CD4-positive, alpha-beta T cell treated with Interleukin-4 for 1 hour (primary cell): Measurements from ENCODE around the gene RXFP1.

Experiments
- DNase-seq, 2 donors: peaks; one replicate each; pipeline ENCODE4 v3.0.0-alpha.2; 2020 to 2022

RXFP1 gene

GRCh38 chr4:158543191-158543590, 21.5 kb downstream of the RXFP1 start:
- DNase-seq: no peak

- no peak for DNase-seq
Measured at GRCh38 chr4:158544141-158544540, 22.5 kb downstream of the RXFP1 start.

GRCh38 chr4:158553364-158553763, 31.7 kb downstream of the RXFP1 start:
- no peak for DNase-seq

- DNase-seq: no peak
Measured at GRCh38 chr4:158560284-158560683, 38.6 kb downstream of the RXFP1 start.

GRCh38 chr4:158566860-158567259, 45.2 kb downstream of the RXFP1 start:
- no peak for DNase-seq

- no peak for DNase-seq
Measured at GRCh38 chr4:158571736-158572135, 50.1 kb downstream of the RXFP1 start.

- DNase-seq: no peak
Measured at GRCh38 chr4:158572608-158573007, 50.9 kb downstream of the RXFP1 start.

- DNase-seq: no peak
Measured at GRCh38 chr4:158578476-158578875, 56.8 kb downstream of the RXFP1 start.

- no peak for DNase-seq
Measured at GRCh38 chr4:158580064-158580463, 58.4 kb downstream of the RXFP1 start.

- DNase-seq: no peak
Measured at GRCh38 chr4:158581161-158581560, 59.5 kb downstream of the RXFP1 start.

- no peak for DNase-seq
Measured at GRCh38 chr4:158586881-158587280, 65.2 kb downstream of the RXFP1 start.

- no peak for DNase-seq
Measured at GRCh38 chr4:158588285-158588684, 66.6 kb downstream of the RXFP1 start.

- no peak for DNase-seq
Measured at GRCh38 chr4:158588777-158589176, 67.1 kb downstream of the RXFP1 start.

GRCh38 chr4:158590306-158590705, 68.6 kb downstream of the RXFP1 start:
- no peak for DNase-seq

- no peak for DNase-seq
Measured at GRCh38 chr4:158590824-158591223, 69.1 kb downstream of the RXFP1 start.

- no peak for DNase-seq
Measured at GRCh38 chr4:158597879-158598596, 76.4 kb downstream of the RXFP1 start.

GRCh38 chr4:158599150-158599549, 77.5 kb downstream of the RXFP1 start:
- no peak for DNase-seq

GRCh38 chr4:158599765-158600498, 78.2 kb downstream of the RXFP1 start:
- no peak for DNase-seq

- DNase-seq: no peak
Measured at GRCh38 chr4:158604369-158604768, 82.7 kb downstream of the RXFP1 start.

GRCh38 chr4:158605393-158605792, 83.7 kb downstream of the RXFP1 start:
- DNase-seq: no peak

- no peak for DNase-seq
Measured at GRCh38 chr4:158606969-158607368, 85.3 kb downstream of the RXFP1 start.

GRCh38 chr4:158609116-158609515, 87.4 kb downstream of the RXFP1 start:
- DNase-seq: no peak

GRCh38 chr4:158610790-158611189, 89.1 kb downstream of the RXFP1 start:
- no peak for DNase-seq

GRCh38 chr4:158613046-158613445, 91.4 kb downstream of the RXFP1 start:
- DNase-seq: no peak

- no peak for DNase-seq
Measured at GRCh38 chr4:158617956-158618355, 96.3 kb downstream of the RXFP1 start.
